NCI-H748 (cell line): ENCODE measurements around the gene CAPN10.

ENCODE experiments used
- DNase-seq: peaks from one replicate; lab custom pipeline; 2025; ENCODE audit not compliant: unreplicated experiment; lab: John Stamatoyannopoulos, UW

CAPN10 gene

GRCh38 chr2:240622531-240623235 is 36.1 kb downstream of the CAPN10 start:
- no peak for DNase-seq

DNA sequence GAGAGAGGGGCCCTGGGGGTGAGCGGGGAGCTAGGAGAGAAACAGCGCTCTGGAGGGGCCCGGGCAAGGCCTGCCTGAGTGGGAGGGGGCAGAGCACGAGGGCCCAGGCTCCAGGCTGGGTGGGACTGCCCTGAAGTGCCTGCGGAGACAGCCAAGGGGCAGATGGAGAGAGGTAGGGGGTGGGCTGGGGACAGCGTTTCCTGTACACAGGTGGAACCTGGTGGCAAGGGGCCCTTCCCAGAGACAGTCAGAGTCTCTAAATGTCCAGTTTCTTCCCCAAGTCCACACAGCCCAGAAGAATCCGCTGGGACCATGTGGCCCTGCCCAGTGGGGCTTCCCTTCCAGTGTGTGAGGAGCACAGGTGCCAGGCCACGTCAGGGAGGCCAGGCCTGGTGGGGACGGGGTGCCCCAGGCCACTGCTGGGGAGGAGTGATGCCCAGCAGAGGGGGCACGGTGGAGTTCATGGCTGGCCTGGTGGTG is 37.0 kb downstream of the CAPN10 start:
- DNase-seq = no peak

DNA sequence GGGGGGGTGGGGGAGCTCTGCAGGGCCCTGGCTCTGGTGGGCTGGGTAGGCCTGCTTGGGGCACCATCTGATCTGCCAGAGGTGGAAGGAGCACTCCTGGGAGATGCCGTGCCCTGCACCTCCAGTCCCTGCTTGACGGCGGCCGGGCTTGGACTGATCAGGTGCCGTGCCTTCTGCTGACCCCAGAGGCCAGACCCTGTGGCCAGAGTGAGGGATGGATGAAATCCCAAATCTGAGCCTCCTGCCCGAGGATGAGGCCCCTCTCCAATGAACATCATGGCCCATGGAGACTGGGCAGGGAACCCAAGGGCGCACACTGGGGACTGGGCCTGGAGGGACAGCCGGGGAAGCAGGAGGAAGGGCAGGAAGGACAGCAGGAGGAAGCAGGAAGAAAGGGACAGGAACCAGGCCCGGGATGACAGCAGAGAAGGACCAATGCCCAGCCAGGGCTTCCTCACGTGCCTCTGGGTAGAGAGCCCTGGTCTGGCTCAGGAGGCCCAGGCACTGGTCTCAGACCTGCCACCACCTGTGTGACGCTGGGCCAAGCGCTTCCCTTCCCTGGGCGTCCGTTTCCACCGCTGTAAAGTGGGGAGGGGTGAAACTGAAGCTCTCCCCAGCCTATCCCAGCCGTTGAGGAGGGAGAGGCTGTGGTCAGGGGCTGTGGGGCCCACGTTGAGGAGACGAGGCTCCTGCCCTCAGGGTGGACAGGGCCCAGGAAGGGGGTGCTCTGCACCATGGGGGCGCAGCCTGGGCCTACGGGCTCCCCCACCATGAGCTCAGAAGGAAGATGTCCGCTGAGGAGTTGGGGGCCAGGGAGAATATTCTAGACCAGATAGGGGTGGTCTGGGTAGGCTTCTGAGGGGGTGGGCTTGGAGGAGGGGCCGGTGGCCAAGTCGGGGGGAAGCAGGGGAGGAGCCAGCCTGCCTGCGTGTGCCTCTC is 37.7 kb downstream of the CAPN10 start:
- no peak for DNase-seq

- DNase-seq = no peak
These were observed 38.6 kb downstream of the CAPN10 start, which contains the start of gene GPR35 for GRCh38 chr2:240624950-240625621. GPR35 (plus strand) TSS chr2:240625480; CDS start chr2:240629953, 4,473 bp downstream.

DNA sequence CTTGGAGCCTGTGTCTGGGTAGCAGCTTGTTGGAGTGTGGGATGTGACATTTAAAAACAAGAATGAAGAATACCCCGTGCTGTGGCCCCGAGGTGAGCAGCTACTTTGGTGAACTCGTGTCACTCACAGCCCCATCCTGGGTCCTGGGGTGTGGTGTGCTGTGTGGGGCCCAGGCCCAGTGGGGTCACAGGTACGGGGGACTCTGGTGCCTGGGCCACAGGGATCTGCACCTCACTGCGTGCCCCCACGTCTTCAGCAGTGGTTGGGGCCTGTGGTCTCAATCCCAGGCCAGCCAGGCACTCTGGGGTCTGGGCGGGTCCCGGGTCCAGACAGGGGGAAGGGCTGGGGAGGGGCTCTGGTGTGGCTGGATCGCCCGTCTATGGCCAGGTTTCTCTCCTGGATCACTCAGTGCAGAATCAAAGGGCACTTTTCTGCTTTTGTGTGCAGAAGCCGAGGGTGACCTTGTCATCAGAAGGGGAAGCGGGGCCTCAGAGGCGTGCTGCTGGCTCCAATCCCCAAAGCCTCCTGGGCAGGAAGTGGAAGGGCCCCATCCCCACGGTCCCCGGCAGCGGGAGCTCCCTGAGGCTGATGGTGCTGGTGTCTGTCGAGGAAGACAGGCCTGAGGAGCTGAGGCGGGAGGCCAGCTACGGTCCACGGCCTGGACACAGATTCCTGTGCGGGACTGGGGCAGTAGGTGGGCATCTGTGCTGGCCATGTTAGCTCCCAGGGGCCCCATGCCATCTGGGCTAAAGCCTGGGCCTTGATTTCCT is 40.2 kb downstream of the CAPN10 start:
- DNase-seq = no peak

GRCh38 chr2:240627736-240628506 is 41.4 kb downstream of the CAPN10 start:
- no peak for DNase-seq

DNA sequence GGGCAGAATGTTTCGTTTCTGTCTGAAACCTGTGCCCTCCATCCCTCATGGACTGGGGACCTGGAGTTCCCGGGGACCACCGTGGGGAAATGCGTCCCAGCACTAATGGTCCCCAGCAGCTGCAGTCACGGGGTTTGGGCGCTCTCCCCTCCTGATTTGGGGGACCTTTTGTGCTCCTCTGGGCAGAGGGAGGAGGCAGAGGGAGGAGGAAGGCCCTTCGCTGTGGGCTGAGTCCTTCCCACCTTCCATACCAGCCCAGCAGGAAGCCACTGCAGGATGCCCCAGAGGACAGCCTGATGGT is 41.9 kb downstream of the CAPN10 start:
- no peak for DNase-seq

DNA sequence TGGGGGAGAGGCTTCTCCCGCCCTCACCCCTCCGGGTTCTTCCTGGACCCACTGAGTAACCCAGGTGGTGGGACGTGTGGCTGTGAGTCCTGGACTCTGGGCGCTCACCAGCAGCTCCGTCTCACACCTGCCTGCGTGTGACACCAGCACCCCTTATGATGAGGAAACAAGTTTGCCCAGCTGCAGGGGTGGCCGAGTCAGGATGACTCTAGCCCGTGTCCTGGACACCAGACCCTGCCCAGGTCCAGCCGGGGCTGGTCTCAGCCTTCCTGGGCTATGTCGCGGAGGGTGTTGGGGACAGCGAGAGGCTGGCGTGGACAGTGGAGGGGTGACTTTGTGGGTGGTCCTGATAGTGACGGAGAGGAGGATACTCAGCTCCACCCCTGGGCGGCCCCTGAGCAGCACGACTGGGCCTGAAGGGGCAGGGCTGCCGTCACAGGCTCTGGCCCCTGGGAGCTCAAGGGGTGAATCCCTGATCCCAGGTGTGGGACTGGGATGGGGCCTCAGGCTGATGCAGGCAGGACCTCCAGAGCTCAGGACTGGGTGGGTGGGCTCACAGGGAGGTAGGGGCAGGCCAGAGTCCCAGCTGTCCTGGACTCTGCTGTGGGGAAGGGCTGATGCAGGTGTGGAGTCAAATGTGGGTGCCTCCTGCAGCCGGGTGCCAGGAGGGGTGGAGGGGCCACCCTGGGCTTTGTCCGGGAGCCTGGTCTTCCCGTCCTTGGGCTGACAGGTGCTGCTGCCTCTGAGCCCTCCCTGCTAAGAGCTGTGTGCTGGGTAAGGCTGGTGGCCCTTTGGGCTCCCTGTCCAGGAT is 42.5 kb downstream of the CAPN10 start:
- no peak for DNase-seq

DNA sequence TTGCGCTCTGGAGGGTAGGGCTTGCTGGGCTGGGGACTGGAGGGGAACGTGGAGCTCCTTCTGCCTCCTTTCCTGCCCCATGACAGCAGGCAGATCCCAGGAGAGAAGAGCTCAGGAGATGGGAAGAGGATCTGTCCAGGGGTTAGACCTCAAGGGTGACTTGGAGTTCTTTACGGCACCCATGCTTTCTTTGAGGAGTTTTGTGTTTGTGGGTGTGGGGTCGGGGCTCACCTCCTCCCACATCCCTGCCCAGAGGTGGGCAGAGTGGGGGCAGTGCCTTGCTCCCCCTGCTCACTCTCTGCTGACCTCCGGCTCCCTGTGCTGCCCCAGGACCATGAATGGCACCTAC is 43.1 kb downstream of the CAPN10 start:
- no peak for DNase-seq

- DNase-seq = no peak
These were observed 43.6 kb downstream of the CAPN10 start for GRCh38 chr2:240629968-240630770.

DNA sequence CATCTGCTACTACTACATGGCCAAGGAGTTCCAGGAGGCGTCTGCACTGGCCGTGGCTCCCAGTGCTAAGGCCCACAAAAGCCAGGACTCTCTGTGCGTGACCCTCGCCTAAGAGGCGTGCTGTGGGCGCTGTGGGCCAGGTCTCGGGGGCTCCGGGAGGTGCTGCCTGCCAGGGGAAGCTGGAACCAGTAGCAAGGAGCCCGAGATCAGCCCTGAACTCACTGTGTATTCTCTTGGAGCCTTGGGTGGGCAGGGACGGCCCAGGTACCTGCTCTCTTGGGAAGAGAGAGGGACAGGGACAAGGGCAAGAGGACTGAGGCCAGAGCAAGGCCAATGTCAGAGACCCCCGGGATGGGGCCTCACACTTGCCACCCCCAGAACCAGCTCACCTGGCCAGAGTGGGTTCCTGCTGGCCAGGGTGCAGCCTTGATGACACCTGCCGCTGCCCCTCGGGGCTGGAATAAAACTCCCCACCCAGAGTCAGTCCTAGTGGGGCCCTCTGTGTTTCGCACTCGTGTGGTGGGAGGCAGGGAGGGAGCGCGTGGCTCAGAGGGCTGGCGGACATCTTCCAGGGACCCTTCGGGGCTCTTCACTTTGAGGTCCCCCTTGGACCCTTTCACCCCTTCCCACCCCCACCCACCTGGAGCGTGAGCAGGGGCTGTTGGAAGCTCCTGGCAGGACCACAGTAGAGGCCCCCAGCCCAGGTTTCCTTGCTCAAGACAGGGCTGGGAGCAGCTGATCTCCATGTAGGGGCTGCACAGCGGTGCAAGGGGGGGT is 44.4 kb downstream of the CAPN10 start:
- no peak for DNase-seq

DNA sequence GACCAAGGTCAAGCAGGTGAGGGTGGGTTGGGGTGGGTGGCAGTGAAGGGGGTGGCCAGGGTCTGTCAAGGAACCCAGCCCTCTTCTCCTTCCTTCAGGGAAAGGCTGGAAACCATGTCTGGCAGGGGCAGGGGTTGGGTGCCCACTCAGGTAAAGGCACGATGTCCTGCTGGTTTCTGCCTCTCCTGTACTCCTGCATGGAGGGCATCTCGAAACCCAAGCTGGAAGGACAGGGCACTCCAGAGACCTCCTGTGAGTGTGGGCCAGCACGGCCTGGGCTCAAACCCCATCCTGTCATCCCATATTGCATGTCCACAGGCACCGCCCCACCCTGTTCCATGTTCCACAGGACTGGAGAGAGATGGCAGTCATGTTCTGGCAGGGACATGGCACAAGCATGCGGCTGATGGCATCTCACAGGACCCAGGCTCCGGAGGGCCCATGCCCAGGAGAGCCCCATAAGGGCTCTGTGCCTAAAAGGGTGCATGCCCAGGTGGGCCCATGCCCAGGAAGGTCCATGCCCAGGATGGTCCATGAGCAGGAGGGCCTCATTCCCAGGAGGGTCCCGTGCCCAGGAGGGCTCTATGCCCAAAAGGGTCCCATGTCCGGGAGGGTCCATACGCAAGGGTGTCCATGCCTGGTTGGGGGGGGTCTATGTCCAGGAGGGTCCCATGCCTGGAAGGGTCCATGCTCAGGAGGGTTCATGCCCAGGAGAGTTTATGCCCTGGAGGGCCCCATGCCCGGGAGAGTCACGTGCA is 45.2 kb downstream of the CAPN10 start:
- no peak for DNase-seq

DNA sequence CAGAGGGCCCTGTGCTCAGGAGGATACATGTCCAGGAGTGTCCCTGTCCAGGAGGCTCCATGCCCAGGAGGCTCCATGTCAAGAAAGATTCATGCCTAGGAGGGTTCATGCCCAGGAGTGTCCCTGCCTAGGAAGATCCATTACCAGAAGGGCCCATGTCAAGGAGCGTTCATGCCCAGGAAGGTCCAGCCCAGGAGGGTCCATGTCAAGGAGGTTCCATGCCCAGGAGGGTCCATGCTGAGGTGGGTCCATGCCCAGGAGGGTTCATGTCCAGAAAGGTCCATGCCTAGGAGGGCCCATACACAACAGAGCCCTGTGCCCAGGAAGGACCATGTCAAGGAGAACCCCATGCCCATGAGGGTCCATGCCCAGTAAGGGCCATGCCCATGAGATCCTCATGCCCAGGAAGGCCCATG is 45.8 kb downstream of the CAPN10 start:
- DNase-seq = no peak

GRCh38 chr2:240635121-240635997 is 48.8 kb downstream of the CAPN10 start:
- DNase-seq = no peak

- no peak for DNase-seq
These were observed 49.5 kb downstream of the CAPN10 start for GRCh38 chr2:240635998-240636547.
